Nephron (organoid): Measurements from ENCODE around the gene CORO2A.

ENCODE experiments used
- H3K27ac Mint-ChIP-seq, 3 experiments: 2 replicates each; pipeline ENCODE4 v1.8.0; 2020; ENCODE audit warnings: mixed read lengths in 3 of 3, mild to moderate bottlenecking in 2 of 3, moderate library complexity in 1 of 3
- H3K27me3 Mint-ChIP-seq: 2 replicates; pipeline ENCODE4 v1.8.0; 2021; ENCODE audit warnings: low read depth, mild to moderate bottlenecking, moderate library complexity, mixed read lengths
- H3K36me3 Mint-ChIP-seq: 2 replicates; pipeline ENCODE4 v1.8.0; 2020; ENCODE audit warnings: low read depth, mixed read lengths
- H3K4me1 Mint-ChIP-seq: 2 replicates; pipeline ENCODE4 v1.8.0; 2020; ENCODE audit warnings: mixed read lengths
- H3K4me3 Mint-ChIP-seq, 3 experiments: 2 replicates each; pipeline ENCODE4 v1.8.0; 2020; ENCODE audit warnings: mild to moderate bottlenecking in 3 of 3, mixed read lengths in 3 of 3, moderate library complexity in 2 of 3
- H3K9me3 Mint-ChIP-seq: 2 replicates; pipeline ENCODE4 v1.8.0; 2020; ENCODE audit warnings: mixed read lengths
- CTCF ChIP-seq, 3 experiments: fragments of 200-600 bp; sonication (generic); IDR thresholded peaks; one replicate each; pipeline ENCODE4 v1.5.0; 2021; ENCODE audit warnings: antibody characterized with exemption in 3 of 3; ENCODE audit not compliant: unreplicated experiment in 3 of 3

Gene CORO2A

GRCh38 chr9:98104445-98104881 lies 88.0 kb downstream of the CORO2A start:
- no peak overlapping the region for H3K27ac Mint-ChIP-seq
- no peaks in the 10 kb centered on the region for H3K36me3 Mint-ChIP-seq
- H3K4me1 Mint-ChIP-seq = no peaks in the 10 kb centered on the region
- H3K9me3 Mint-ChIP-seq = no peaks in the 10 kb centered on the region
- peaks cover 4% of the 10 kb centered on the region for H3K27me3 Mint-ChIP-seq
- H3K4me3 Mint-ChIP-seq = no peak overlapping the region
- no peak for TF ChIP-seq CTCF (IDR thresholded peaks at IDR 0.05; ENCODE audit: unreplicated experiment in 3 of 3)

GRCh38 chr9:98101868-98102273 lies 90.6 kb downstream of the CORO2A start:
- TF ChIP-seq CTCF (IDR thresholded peaks at IDR 0.05; ENCODE audit: unreplicated experiment in 3 of 3) = no peak
- no peaks in the 10 kb centered on the region for H3K27me3 Mint-ChIP-seq
- no peak overlapping the region for H3K27ac Mint-ChIP-seq
- no peaks in the 10 kb centered on the region for H3K9me3 Mint-ChIP-seq
- no peaks in the 10 kb centered on the region for H3K4me1 Mint-ChIP-seq
- no peak overlapping the region for H3K4me3 Mint-ChIP-seq
- H3K36me3 Mint-ChIP-seq = no peaks in the 10 kb centered on the region

- Mint-ChIP-seq H3K4me3 (no peak overlapping the region), H3K4me1 (no peaks in the 10 kb centered on the region), H3K9me3 (no peaks in the 10 kb centered on the region), H3K36me3 (no peaks in the 10 kb centered on the region), H3K27ac (no peak overlapping the region), H3K27me3 (no peaks in the 10 kb centered on the region)
- TF ChIP-seq CTCF (IDR thresholded peaks at IDR 0.05; ENCODE audit: unreplicated experiment in 3 of 3) = no peak
These were observed 91.0 kb downstream of the CORO2A start for GRCh38 chr9:98101416-98101815.

GRCh38 chr9:98100456-98100855 lies 92.0 kb downstream of the CORO2A start:
- Mint-ChIP-seq H3K27ac (no peak overlapping the region), H3K36me3 (no peaks in the 10 kb centered on the region), H3K4me3 (no peak overlapping the region), H3K27me3 (no peaks in the 10 kb centered on the region), H3K9me3 (no peaks in the 10 kb centered on the region), H3K4me1 (no peaks in the 10 kb centered on the region)
- TF ChIP-seq CTCF (IDR thresholded peaks at IDR 0.05; ENCODE audit: unreplicated experiment in 3 of 3) = no peak

GRCh38 chr9:98099898-98100297 lies 92.5 kb downstream of the CORO2A start:
- Mint-ChIP-seq H3K27me3 (no peaks in the 10 kb centered on the region), H3K36me3 (no peaks in the 10 kb centered on the region), H3K27ac (no peak overlapping the region), H3K4me3 (no peak overlapping the region), H3K4me1 (no peaks in the 10 kb centered on the region), H3K9me3 (no peaks in the 10 kb centered on the region)
- no peak for TF ChIP-seq CTCF (IDR thresholded peaks at IDR 0.05; ENCODE audit: unreplicated experiment in 3 of 3)

GRCh38 chr9:98099346-98099745 lies 93.1 kb downstream of the CORO2A start:
- Mint-ChIP-seq H3K4me3 (no peak overlapping the region), H3K27me3 (peaks cover 2% of the 10 kb centered on the region), H3K4me1 (no peaks in the 10 kb centered on the region), H3K27ac (no peak overlapping the region), H3K9me3 (no peaks in the 10 kb centered on the region), H3K36me3 (no peaks in the 10 kb centered on the region)
- no peak for TF ChIP-seq CTCF (IDR thresholded peaks at IDR 0.05; ENCODE audit: unreplicated experiment in 3 of 3)
